GM12878 (cell line): Measurements from ENCODE around the gene NT5C. TPM values are rescaled to one million over a fixed set of nuclear protein-coding genes. Genes with fewer than 3 reads are reported as not detected.

Source experiments
- ASH2L ChIP-seq: fragments of 300-600, 200-600 bp; sonication (generic); IDR thresholded peaks from 2 replicates; pipeline ENCODE4 v1.6.1; 2017; ENCODE audit warnings: low read depth, mild to moderate bottlenecking, borderline replicate concordance
- CBX3 ChIP-seq: fragments of 200-600 bp; sonication (generic); IDR thresholded peaks from 2 replicates; pipeline ENCODE4 v1.6.1; 2016; ENCODE audit warnings: low read depth, borderline replicate concordance
- CEBPZ ChIP-seq: fragments of 150-350 bp; IDR thresholded peaks from 2 replicates; pipeline ENCODE4 v1.6.1; 2016; ENCODE audit warnings: low read depth, low read length
- CHD2 ChIP-seq: IDR thresholded peaks from 2 replicates; pipeline ENCODE4 v1.6.1; 2011; ENCODE audit warnings: low read depth, low read length, improper control_type of control experiment, borderline replicate concordance
- DPF2 ChIP-seq: fragments of 450-650 bp; IDR thresholded peaks from 2 replicates; pipeline ENCODE4 v1.6.1; 2017; ENCODE audit warnings: mild to moderate bottlenecking
- FOXK2 ChIP-seq: fragments of 450-650 bp; IDR thresholded peaks from 2 replicates; pipeline ENCODE4 v1.6.1; 2017; ENCODE audit warnings: mild to moderate bottlenecking, moderate library complexity
- HDGF ChIP-seq: fragments of 450-650 bp; IDR thresholded peaks from 2 replicates; pipeline ENCODE4 v1.6.1; 2016; ENCODE audit warnings: antibody characterized with exemption
- KDM1A ChIP-seq: fragments of 200-600 bp; sonication (generic); IDR thresholded peaks from 2 replicates; pipeline ENCODE4 v1.6.1; 2016; ENCODE audit warnings: borderline replicate concordance
- KLF5 ChIP-seq: fragments of 450-650 bp; IDR thresholded peaks from 2 replicates; pipeline ENCODE4 v1.6.1; 2014; ENCODE audit warnings: mild to moderate bottlenecking; ENCODE audit not compliant: partially characterized antibody
- LARP7 ChIP-seq: fragments of 450-650 bp; IDR thresholded peaks from 2 replicates; pipeline ENCODE4 v1.6.1; 2017; ENCODE audit warnings: mild to moderate bottlenecking
- MAX ChIP-seq: IDR thresholded peaks from 2 replicates; pipeline ENCODE4 v1.6.1; 2012; ENCODE audit warnings: low read depth, low read length, improper control_type of control experiment
- MEF2A ChIP-seq: IDR thresholded peaks from 2 replicates; pipeline ENCODE4 v1.6.1; 2011; ENCODE audit warnings: low read depth, mild to moderate bottlenecking, low read length, moderate library complexity; ENCODE audit not compliant: insufficient read depth
- MLLT1 ChIP-seq: fragments of 450-650 bp; IDR thresholded peaks from 2 replicates; pipeline ENCODE4 v1.6.1; 2016; ENCODE audit warnings: mild to moderate bottlenecking
- NFIC ChIP-seq: IDR thresholded peaks from 2 replicates; pipeline ENCODE4 v1.6.1; 2012; ENCODE audit warnings: low read depth, mild to moderate bottlenecking, inconsistent platforms, low read length, moderate library complexity
- NFYA ChIP-seq: IDR thresholded peaks from 2 replicates; pipeline ENCODE4 v1.6.1; 2011; ENCODE audit warnings: low read depth, mild to moderate bottlenecking, low read length, improper control_type of control experiment, borderline replicate concordance
- NR2F1 ChIP-seq: fragments of 450-650 bp; conservative IDR thresholded peaks from 2 replicates; pipeline ENCODE4 v1.6.1; 2017; ENCODE audit warnings: mild to moderate bottlenecking
- RELA ChIP-seq: fragments of 450-650 bp; IDR thresholded peaks from 2 replicates; pipeline ENCODE4 v1.8.0; 2014; ENCODE audit warnings: borderline replicate concordance; ENCODE audit not compliant: partially characterized antibody
- SKIL ChIP-seq: fragments of 450-650 bp; IDR thresholded peaks from 2 replicates; pipeline ENCODE4 v1.6.1; 2017; ENCODE audit warnings: mild to moderate bottlenecking, low read depth, inconsistent platforms; ENCODE audit not compliant: poor library complexity, severe bottlenecking
- SMARCA5 ChIP-seq: fragments of 450-650 bp; IDR thresholded peaks from 2 replicates; pipeline ENCODE4 v1.6.1; 2017; ENCODE audit warnings: mild to moderate bottlenecking
- SP1 ChIP-seq: IDR thresholded peaks from one replicate; pipeline ENCODE4 v1.6.1; 2011; ENCODE audit warnings: low read depth, low read length
- SRF ChIP-seq, 2 experiments: IDR thresholded peaks; 2 replicates each; pipeline ENCODE4 v1.6.1; 2011; ENCODE audit warnings: low read depth in 2 of 2, low read length in 2 of 2, mild to moderate bottlenecking in 1 of 2, moderate library complexity in 1 of 2
- WRNIP1 ChIP-seq: IDR thresholded peaks from 2 replicates; pipeline ENCODE4 v1.6.1; 2011; ENCODE audit warnings: low read depth, low read length, improper control_type of control experiment, borderline replicate concordance
- ZNF622 ChIP-seq: fragments of 450-650 bp; IDR thresholded peaks from 2 replicates; pipeline ENCODE4 v1.6.1; 2017; ENCODE audit warnings: mild to moderate bottlenecking, inconsistent platforms
- ZSCAN29 ChIP-seq: fragments of 450-650 bp; IDR thresholded peaks from 2 replicates; pipeline ENCODE4 v1.6.1; 2017; ENCODE audit warnings: mild to moderate bottlenecking, moderate library complexity
- polyA plus RNA-seq, 11 experiments: library from polyadenylated mRNA; depleted of rRNA in 4 of 11; unstranded in 6 of 11; stranded (reverse) in 5 of 11; fragments of >200 nt; fragmentation: Nextera tagmentation in 4 of 11; fragmentation: Illumina TruSeq in 1 of 11; extraction: Ambion mirVana in 4 of 11; extraction: Trizol in 1 of 11; gene quantifications; 1 replicate in 1 of 11; 2 replicates in 10 of 11; pipeline versions ENCODE4 v1.2.1 to v1.2.3, GENCODE V29; 2011 to 2016; ENCODE audit warnings: inconsistent platforms in 2 of 11, missing spikeins in 2 of 11, low read depth in 1 of 11
- total RNA-seq, 4 experiments: library from RNA; depleted of rRNA in 3 of 4; stranded (reverse); fragments of >200 nt in 3 of 4; fragmentation: Illumina TruSeq in 1 of 4; extraction: Trizol in 1 of 4; gene quantifications; 2 replicates each; pipeline versions ENCODE4 v1.2.1 to v1.2.3, GENCODE V29; 2013 to 2021

NT5C gene
- total and polyA plus RNA-seq, 10 of the 15 experiments (the other 5 are each of a cell fraction or from before 2014, with no cell fraction given), result 3.7 to 158 (median 63.9) TPM

GRCh38 chr17:75154195-75155106 lies 22.9 kb upstream of the NT5C start, which contains the start of gene JPT1 (continued):
- TF ChIP-seq MLLT1 (0 out of 2 replicates have a peak, but pooled peaks have one; percentile 50), SMARCA5 (peak; percentile 60; the same call in 1 of the 2 replicates), SKIL (peak; percentile 75), ZSCAN29 (peak; percentile 23; the same call in 1 of the 2 replicates), NFIC (no peak; the same call in 1 of the 2 replicates), CHD2 (peak; percentile 95), KLF5 (peak; percentile 80), ASH2L (peak; percentile 6; the same call in 1 of the 2 replicates), WRNIP1 (0 out of 2 replicates have a peak, but pooled peaks have one; percentile 19), SRF (IDR thresholded peaks at IDR 0.05; ENCODE audit: low read depth in 2 of 2, low read length in 2 of 2) (no peak), NR2F1 (peak; percentile 62), ZNF622 (no peak), KDM1A (no peak), CEBPZ (peak; percentile 84), CBX3 (no peak), RELA (peak; percentile 21), HDGF (peak; percentile 74; the same call in 1 of the 2 replicates), MEF2A (0 out of 2 replicates have a peak, but pooled peaks have one; percentile 12), SP1 (peak; percentile 99), FOXK2 (no peak), MAX (peak; percentile 55; the same call in 1 of the 2 replicates), LARP7 (peak; percentile 97), DPF2 (peak; percentile 97), NFYA (peak; percentile 70; the same call in 1 of the 2 replicates)
